RWPE1 (cell line): ENCODE results near the gene INTS2.
"Not testable (repeated sequence)": the region's sequence is repeated elsewhere in the genome, so short reads cannot be mapped to it uniquely, and the experiment has no call there.

Source experiments
- CTCF ChIA-PET: fragments of 350-600 bp; sonication (Branson Sonifier 250); formaldehyde crosslinking; extraction: SDS; loops from one replicate; lab custom pipeline; 2021; lab: Yijun Ruan, JAX
- POLR2A ChIA-PET: fragments of 400-600 bp; formaldehyde crosslinking; extraction: SDS; loops from one replicate; lab custom pipeline; 2020; ENCODE audit warnings: antibody characterized with exemption; ENCODE audit not compliant: low non-redundant PET; lab: Yijun Ruan, JAX
- DNase-seq: peaks from one replicate; pipeline ENCODE4 v3.0.0; 2012; ENCODE audit warnings: low spot score
- H3K27ac ChIP-seq: fragments of 450-650 bp; 2 replicates; pipeline ENCODE4 v1.5.1; 2017
- CTCF ChIP-seq: fragments of 450-650 bp; conservative IDR thresholded peaks from 2 replicates; pipeline ENCODE4 v1.5.1; 2017; ENCODE audit warnings: low read depth, mild to moderate bottlenecking

Gene INTS2

GRCh38 chr17:61928101-61928436 lies 287 bp upstream of the INTS2 start:
- ChIA-PET POLR2A (no interaction called here), CTCF (no interaction called here)
- no peak for DNase-seq
- H3K27ac ChIP-seq = peak overlapping the region; percentile 80
- no peak for TF ChIP-seq CTCF

GRCh38 chr17:61926826-61927207 lies 965 bp downstream of the INTS2 start:
- H3K27ac ChIP-seq = peak overlapping the region; percentile 80
- no peak for DNase-seq
- TF ChIP-seq CTCF = no peak
- CTCF ChIA-PET = interaction anchor here (0.5 kb wide), 1 partner anchor 946 kb away, joined by 4 read pairs; no protein-coding TSS in a partner anchor
- POLR2A ChIA-PET = no interaction called here

GRCh38 chr17:61915162-61915561 lies 12.6 kb downstream of the INTS2 start:
- H3K27ac ChIP-seq, POLR2A ChIA-PET, CTCF ChIA-PET, DNase-seq: not testable (repeated sequence)

GRCh38 chr17:61908292-61909037 lies 19.3 kb downstream of the INTS2 start:
- H3K27ac ChIP-seq = no peak overlapping the region
- ChIA-PET CTCF (no interaction called here), POLR2A (no interaction called here)
- TF ChIP-seq CTCF = no peak
- DNase-seq = no peak

- TF ChIP-seq CTCF = no peak
- CTCF ChIA-PET = interaction anchor here (0.7 kb wide), 1 partner anchor 517 kb away, joined by 3 read pairs; no protein-coding TSS in a partner anchor
- no peak overlapping the region for H3K27ac ChIP-seq
- POLR2A ChIA-PET = no interaction called here
- no peak for DNase-seq
These were observed 20.4 kb downstream of the INTS2 start for GRCh38 chr17:61907361-61907760.

- no peak overlapping the region for H3K27ac ChIP-seq
- CTCF ChIA-PET = interaction anchor here (0.6 kb wide), 1 partner anchor 352 kb away, joined by 4 read pairs; no protein-coding TSS in a partner anchor
- DNase-seq = no peak
- POLR2A ChIA-PET = no interaction called here
- no peak for TF ChIP-seq CTCF
These were observed 23.6 kb downstream of the INTS2 start for GRCh38 chr17:61904094-61904710.

GRCh38 chr17:61903251-61903650 lies 24.5 kb downstream of the INTS2 start:
- TF ChIP-seq CTCF = no peak

More at GRCh38 chr17:61903251-61903650, 24.5 kb downstream of the INTS2 start:
- DNase-seq = no peak
- H3K27ac ChIP-seq = no peak overlapping the region
- POLR2A ChIA-PET = no interaction called here
- CTCF ChIA-PET = no interaction called here
